GM03348 (cell line): Measurements from ENCODE around the gene RTP1.
A peak's percentile ranks its signal among the peaks of the same experiment; 100 is the strongest.
"Not testable (repeated sequence)": the region's sequence is repeated elsewhere in the genome, so short reads cannot be mapped to it uniquely, and the experiment has no call there.

Experiments used
- DNase-seq: peaks from one replicate; pipeline ENCODE4 v3.0.0; 2012; ENCODE audit warnings: low spot score

Gene RTP1

DNA sequence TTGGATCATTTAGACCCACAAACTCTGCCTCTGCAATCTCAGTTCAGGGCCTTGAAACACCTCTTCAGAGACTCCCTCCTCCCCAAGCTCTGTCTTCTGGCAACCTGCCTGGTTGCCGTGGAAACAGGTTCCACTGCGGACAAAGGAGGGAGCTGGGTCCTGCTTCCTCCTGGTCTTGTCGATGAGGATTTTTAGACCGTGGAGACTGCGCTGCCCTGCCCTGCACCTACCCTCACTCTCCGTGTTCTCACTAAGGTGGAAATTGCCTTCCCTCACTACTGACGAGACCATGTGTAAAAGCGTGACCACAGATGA lies at the start of gene RTP1:
TSS of gene RTP1 (plus strand) at position 152 of the 315 bp plus-strand sequence. CDS start at position 182, 30 bp downstream.
- DNase-seq, result no peak

DNA sequence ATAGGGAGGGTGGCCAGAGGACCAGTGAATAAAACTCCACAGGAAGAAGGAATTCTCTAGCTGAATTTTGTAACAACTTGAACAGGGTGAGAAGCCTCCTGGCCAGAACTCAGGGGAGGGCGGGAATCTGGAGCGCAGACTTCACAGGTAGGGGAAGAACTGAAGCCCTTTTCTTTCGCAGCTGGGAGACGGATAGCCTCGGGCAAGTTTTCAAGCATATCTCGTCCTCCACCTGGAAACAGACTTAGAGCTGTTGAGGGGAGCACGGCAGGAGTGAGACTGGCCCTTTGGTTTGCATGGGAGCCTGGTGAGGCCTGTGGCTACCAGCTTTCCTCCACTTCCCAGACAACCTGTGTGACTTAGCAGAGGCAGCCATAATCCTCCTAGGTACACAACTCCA lies 47.1 kb upstream of the RTP1 start:
- no peak for DNase-seq

GRCh38 chr3:187150599-187150998 lies 46.7 kb upstream of the RTP1 start:
- DNase-seq, result no peak

DNA sequence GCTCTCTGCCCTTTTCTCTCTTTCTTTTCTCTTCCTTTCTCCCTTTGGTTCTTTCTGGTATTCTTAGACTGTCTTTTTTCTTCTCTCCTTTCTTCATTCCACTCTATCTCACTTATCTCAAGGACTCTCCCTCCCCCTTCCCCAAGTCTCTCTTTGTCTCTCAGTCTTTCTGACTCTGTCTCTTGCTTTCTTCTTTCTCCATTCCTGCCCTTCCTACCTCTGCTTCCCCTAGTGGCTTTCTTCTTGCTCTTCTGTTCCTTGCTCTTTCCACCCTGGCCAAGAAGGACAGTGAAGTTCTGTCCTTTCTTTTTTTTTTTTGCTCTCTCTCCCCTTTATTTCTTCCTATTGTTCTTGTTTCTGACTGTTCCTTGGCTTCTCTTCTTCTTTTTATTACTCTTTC lies 35.7 kb upstream of the RTP1 start:
- DNase-seq, result no peak

DNA sequence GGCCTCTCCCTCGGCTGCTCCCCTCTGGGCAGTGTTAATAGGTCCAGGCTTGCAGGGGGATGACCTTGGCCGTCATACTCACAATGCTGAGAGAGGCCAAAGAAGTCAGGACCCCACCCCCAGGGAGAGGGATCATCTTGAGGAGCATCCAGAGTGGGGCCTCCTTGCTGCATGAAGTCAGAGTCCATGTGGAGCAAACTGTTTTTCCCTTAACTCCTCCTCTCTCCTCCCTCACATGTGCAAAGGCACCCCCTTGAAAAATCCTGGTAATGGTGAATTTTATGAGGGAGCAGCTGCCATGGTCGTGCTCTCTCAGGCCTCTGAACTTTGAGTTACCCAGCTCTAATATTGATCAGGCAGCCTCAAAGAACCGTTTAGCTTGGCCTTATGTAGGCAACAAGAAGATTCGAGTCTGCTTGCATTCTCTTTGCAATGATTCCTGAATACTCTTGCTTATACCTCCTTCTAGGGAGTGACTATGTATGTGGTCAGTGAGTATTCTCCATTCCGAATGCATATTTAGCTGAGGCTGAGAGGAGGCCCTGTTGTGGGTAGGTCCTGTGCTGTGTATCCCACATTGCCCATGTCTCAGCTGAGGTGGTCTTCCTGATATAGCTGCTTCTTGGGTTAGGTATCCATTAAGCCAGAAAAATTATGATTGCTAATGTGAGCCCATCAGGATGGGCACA lies 34.9 kb upstream of the RTP1 start:
- DNase-seq, result no peak

DNA sequence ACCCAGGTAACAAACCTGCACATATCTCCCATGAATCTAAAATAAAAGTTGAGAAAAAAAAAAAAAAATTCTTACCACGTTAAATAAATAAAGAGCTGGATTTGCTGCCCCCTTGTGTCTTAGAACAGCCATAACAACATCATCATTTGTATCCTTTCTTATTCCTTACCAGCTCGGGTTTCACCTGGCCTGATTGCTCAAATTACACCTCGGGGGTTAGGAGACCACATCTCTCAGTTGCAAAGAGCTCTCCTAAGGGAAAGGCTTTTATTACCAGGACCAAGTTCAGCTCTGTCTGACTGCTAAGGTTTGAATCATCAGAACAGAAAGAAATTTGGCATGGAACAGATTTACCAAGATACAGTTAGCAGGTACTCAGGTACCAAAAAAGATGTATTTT lies 32.1 kb upstream of the RTP1 start:
- peak; percentile 59 for DNase-seq

DNA sequence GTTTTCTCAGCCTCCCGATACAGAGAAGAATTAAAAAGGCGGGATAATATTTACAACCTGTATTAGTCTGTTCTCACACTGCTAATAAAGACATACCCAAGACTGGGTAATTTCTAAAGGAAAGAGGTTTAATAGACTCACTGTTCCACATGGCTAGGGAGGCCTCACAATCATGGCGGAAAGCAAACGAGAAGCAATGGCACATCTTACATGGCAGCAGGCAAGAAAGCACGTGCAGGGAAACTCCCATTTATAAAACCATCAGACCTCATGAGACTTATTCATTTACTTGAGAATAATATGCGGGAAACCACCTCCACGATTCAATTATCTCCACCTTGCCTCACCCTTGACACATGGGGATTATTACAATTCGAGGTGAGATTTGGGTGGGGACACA lies 30.5 kb upstream of the RTP1 start:
- no peak for DNase-seq

GRCh38 chr3:187167777-187168176 lies 29.5 kb upstream of the RTP1 start:
- no peak for DNase-seq

- no peak for DNase-seq
Measured at GRCh38 chr3:187169231-187169960, 27.9 kb upstream of the RTP1 start.

- DNase-seq, result not testable (repeated sequence)
Measured at GRCh38 chr3:187170911-187171310, 26.4 kb upstream of the RTP1 start.

- DNase-seq, result no peak
Measured at GRCh38 chr3:187172929-187173328, 24.4 kb upstream of the RTP1 start.

DNA sequence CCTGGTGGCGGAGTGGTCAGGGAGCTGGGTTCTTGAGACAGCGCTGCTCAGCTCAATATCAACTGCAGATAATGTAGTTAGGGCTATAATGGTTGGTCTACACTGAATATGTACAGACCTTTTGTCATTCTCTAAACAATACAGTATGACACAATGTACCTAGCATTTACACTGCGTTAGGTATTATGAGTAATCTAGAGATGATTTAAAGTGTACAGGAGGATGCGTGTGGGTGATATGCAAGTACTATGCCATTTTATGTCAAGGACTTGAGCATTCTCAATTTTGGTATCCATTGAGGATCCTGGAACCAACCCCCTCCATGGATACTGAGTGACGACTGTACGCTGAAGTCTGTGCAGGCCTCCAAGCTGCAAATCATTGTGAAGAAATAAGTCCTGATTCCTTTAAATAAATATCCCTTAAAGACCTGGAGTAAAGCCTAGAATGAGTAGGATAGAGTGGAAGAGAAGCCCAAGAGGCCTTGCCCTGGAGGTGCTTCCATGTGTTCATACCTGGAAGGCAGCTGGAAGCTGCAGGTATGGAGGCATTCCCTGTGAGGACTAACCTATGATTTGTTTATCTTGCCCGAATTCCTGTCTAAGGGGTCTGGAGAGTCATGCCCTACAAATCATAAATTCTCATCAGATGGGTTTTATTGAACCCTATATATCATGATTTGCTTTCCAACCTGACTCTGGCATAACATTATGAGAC lies 15.7 kb upstream of the RTP1 start:
- no peak for DNase-seq

DNA sequence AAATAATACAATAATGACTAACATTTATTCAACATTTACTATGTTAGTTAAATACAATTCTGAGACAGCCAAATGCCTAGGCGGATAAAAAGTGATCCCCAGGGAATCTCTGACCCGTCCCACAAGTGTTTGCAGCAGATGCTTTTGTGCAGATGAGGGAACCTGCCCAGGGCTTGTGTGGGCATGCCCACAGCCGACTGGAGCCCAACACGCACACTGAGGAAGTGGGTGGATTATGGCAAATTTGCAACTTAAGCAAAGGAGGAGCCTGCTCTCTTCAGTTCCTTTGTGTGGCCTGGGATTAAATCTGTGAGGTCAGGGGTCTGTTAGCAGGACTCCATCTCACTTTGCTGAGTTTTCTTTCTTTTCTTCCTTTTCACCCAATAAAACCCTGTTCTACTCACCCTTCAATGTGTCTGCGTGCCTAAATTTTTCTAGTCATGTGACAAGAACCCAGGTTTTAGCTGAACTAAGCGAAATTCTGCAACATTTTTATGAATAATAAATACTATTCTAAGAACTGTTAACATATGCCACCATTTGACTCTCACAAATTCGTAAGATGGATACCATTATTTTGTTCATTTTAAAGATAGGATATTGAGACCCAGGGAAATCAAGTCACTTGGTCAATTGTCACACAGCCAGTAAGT lies 13.9 kb upstream of the RTP1 start:
- DNase-seq, result peak; percentile 86

DNA sequence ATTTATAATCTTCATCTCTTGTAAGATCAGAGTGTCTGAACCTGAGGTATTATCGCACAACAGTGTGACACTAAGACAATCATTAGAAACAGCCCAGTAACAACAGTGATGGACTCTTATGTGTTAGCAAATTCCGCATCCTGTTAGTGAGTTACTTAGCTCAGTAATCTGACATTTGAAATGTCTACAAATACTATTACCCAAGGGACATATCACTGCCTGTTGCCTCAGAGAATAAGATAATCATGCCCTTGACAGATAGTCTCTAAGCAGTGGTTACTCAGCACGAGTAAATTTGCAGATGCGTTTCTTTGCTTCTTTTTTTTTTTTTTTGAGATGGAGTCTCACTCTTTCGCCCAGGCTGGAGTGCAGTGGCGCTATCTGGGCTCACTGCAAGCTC lies 13.4 kb upstream of the RTP1 start:
- no peak for DNase-seq

- DNase-seq, result no peak
Measured at GRCh38 chr3:187185759-187186158, 11.5 kb upstream of the RTP1 start.

DNA sequence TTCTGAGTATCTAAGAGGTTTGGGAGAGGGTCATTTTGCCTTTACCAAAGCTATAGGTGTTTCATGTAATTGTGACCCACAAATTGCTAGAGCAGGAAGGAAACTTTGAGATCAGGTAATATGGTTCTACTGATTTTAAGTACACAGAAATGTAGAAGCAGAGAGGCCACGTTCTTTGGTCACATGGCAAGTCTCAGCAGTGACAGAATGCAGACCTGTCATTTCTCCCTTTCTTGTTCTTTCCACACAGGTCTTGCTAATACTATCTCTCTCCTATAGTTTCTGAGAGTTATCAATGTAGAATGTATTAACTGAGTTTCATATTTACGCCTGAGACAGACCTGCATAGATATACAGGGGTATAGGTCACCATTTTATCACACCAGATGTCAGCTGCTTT lies 10.9 kb upstream of the RTP1 start:
- DNase-seq, result no peak

GRCh38 chr3:187186801-187187421 lies 10.4 kb upstream of the RTP1 start:
- peak; percentile 80 for DNase-seq

GRCh38 chr3:187188931-187189330 lies 8.4 kb upstream of the RTP1 start:
- DNase-seq, result no peak

- DNase-seq, result no peak
Measured at GRCh38 chr3:187191271-187191670, 6.0 kb upstream of the RTP1 start.

DNA sequence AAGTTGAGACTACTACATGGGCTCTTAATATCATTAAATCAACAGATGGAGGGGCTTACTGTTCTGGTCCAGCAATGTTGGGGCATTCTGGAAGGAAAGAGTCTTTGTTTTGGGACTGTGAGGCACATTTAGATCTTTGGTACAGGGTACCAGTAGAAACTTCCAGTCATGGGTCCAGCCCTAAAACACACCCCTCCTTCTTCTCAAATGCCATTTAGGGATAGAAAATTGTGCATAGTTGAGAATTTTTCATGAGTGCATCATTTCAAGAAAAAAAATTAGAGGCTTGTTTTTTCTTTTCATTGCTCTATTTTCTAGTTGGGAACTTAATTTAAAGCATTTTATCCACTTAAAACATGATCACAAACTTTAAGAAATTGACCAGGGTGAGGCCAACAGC lies 4.1 kb upstream of the RTP1 start:
- peak; percentile 67 for DNase-seq

- no peak for DNase-seq
Measured at GRCh38 chr3:187196573-187197334, 532 bp upstream of the RTP1 start.

DNA sequence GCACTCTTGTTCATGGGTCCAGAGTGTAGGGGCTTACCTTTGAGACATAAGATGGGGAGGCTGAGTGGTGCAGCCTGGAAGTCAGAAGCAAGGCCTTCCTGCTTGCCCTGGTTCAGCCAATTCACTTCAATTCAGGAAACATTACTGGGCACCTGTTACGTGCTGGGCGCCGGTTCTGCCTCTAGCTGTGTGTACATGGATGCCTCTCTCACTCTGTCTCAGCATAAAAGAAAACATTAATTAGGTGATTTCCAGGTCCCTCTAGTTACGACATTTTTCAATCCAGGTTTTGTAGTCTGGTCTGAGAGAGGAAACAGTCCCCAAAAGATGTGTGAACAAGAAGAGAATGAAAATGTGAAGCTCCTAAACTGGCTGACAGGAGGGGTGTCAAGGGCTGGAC lies 1.2 kb downstream of the RTP1 start:
- DNase-seq, result no peak
